ENCODE results near the gene TSTD1. TPM values are rescaled to one million over a fixed set of nuclear protein-coding genes. Genes with fewer than 3 reads are reported as not detected.

The TSTD1 gene
- total and polyA plus RNA-seq, 10 of the 15 experiments (the other 5 are each of a cell fraction or from before 2014, with no cell fraction given), result 33.3 to 145 (median 89.4) TPM

DNA sequence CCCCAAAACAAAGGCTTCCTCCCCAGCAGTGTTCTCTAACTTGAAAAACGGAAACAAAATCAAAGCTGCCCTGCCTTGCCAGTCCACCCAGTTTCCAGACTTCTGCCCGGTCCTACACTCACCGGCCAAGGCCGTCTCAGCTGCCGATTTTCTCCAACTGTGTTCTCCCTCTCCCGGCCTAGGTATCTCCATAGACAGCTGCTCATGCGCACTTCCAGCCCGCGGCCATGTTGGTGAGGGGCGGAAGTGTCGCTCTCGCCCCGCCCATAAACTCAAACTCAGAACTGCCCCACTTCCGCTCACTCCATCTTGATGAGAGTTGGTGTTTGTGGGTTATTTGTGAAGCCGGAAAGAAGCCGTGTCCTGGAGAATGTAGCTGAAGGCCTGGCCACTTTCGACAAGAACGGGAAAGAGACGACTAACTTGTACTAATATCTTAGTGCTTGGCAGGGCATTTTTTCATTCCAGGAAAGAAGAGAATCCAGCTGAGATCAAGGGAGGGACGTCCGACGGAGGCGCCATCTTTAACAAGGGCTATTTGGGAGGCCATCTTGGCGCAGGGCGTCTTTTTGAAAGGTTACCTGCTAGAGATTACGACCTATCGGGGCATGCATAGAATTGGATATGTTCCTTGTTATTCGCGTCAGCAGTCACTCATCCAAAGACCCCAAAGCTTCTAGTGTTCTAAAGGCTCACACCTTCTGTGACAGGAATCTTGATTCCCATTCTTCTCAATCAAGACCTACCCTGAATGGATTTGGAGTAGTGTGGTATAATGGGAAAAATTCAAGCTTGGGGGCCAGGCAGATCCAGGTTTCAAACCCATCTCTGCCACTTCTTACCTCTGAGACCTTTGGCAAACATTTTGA is 7.2 kb upstream of the TSTD1 start, which contains the start of gene USF1 (continued):
- TF ChIP-seq ZNF687 (IDR thresholded peaks at IDR 0.05) (0 out of 2 replicates have a peak, but pooled peaks have one; percentile 49), JUNB (IDR thresholded peaks at IDR 0.05) (no peak), NRF1 (conservative IDR thresholded peaks at IDR 0.05; ENCODE audit: low read depth, low read length) (peak; percentile 65), HDGF (IDR thresholded peaks at IDR 0.05) (no peak), WRNIP1 (IDR thresholded peaks at IDR 0.05; ENCODE audit: borderline replicate concordance, low read depth, low read length) (peak; percentile 30; the same call in 1 of the 2 replicates), ZBTB4 (CRISPR knock-in tag; IDR thresholded peaks at IDR 0.05) (no peak; the same call in 1 of the 2 replicates), EED (IDR thresholded peaks at IDR 0.05; ENCODE audit: low read depth) (0 out of 2 replicates have a peak, but pooled peaks have one; percentile 7), SUZ12 (IDR thresholded peaks at IDR 0.05; ENCODE audit: unreplicated experiment) (no peak), NFIC (IDR thresholded peaks at IDR 0.05; ENCODE audit: low read depth, low read length) (peak; percentile 73), RFX5 (IDR thresholded peaks at IDR 0.05; ENCODE audit: low read depth, low read length) (no peak), CHD2 (IDR thresholded peaks at IDR 0.05; ENCODE audit: borderline replicate concordance, low read depth, low read length) (no peak), NBN (IDR thresholded peaks at IDR 0.05) (peak; percentile 92), SKIL (IDR thresholded peaks at IDR 0.05; ENCODE audit: low read depth, poor library complexity, severe bottlenecking) (no peak)
- TF ChIP-seq, protein P1, sequence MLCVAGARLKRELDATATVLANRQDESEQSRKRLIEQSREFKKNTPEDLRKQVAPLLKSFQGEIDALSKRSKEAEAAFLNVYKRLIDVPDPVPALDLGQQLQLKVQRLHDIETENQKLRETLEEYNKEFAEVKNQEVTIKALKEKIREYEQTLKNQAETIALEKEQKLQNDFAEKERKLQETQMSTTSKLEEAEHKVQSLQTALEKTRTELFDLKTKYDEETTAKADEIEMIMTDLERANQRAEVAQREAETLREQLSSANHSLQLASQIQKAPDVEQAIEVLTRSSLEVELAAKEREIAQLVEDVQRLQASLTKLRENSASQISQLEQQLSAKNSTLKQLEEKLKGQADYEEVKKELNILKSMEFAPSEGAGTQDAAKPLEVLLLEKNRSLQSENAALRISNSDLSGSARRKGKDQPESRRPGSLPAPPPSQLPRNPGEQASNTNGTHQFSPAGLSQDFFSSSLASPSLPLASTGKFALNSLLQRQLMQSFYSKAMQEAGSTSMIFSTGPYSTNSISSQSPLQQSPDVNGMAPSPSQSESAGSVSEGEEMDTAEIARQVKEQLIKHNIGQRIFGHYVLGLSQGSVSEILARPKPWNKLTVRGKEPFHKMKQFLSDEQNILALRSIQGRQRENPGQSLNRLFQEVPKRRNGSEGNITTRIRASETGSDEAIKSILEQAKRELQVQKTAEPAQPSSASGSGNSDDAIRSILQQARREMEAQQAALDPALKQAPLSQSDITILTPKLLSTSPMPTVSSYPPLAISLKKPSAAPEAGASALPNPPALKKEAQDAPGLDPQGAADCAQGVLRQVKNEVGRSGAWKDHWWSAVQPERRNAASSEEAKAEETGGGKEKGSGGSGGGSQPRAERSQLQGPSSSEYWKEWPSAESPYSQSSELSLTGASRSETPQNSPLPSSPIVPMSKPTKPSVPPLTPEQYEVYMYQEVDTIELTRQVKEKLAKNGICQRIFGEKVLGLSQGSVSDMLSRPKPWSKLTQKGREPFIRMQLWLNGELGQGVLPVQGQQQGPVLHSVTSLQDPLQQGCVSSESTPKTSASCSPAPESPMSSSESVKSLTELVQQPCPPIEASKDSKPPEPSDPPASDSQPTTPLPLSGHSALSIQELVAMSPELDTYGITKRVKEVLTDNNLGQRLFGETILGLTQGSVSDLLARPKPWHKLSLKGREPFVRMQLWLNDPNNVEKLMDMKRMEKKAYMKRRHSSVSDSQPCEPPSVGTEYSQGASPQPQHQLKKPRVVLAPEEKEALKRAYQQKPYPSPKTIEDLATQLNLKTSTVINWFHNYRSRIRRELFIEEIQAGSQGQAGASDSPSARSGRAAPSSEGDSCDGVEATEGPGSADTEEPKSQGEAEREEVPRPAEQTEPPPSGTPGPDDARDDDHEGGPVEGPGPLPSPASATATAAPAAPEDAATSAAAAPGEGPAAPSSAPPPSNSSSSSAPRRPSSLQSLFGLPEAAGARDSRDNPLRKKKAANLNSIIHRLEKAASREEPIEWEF (IDR thresholded peaks at IDR 0.05; ENCODE audit: insufficient replicate concordance, low read depth, low read length), result no peak
